ENCODE data around the gene CMTM3. TPM values are rescaled to one million over a fixed set of nuclear protein-coding genes. Genes with fewer than 3 reads are reported as not detected.

Gene CMTM3
- polyA plus RNA-seq, 1 of the 3 experiments (the other 2 are of a cell fraction) = 69.4 TPM

DNA sequence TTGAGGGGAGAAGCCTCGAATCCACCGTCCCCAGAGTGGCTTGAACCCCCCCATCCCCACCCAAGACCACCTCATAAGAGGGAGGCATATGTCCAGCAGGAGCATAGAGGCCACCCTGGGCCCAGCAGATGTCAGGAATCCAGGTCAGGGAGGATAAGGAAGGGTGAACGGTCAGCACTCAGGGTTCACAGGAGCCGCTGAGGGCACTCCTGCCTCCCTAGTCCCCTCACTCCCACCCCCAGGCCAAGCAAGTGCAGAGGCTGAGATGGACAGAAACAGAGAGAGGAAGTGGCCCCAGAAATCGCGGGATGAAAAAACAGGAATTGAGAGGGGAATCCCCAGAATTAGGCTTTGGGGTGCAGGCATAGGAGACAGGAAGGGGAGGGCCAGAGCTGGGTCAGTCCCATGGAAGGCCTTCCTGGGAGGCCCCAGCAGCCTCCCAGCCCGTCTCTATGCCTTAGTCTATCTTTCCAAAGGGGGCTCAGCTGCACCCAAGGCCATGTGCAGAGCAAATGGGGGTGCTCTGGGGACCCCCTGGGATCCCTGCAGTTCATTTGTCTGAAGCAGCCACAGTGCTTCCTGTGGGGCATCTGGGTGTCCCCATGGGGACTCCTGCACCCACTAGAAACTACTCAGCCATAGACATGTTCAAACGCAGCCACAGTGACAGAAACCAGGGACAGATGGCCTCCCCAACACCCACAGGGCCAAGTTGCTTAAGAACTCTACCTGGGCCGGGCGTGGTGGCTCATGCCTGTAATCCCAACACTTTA lies 1.7 kb downstream of the CMTM3 start:
- ChIA-PET POLR2A (no interaction called here), CTCF (interaction anchor here (0.6 to 6.5 kb wide), 7 partner anchors 18 to 262 kb away, joined by 3 to 68 read pairs (median 10); no protein-coding TSS in a partner anchor)
- Histone ChIP-seq H3K27me3 (ENCODE audit: insufficient read depth) (no peaks in the 10 kb centered on the region), H3F3A (replicated peaks; ENCODE audit: insufficient read depth) (peaks cover 16% of the 10 kb centered on the region), H3K4me2 (peak overlapping the region; percentile 96), H3K9me2 (no peaks in the 10 kb centered on the region), H3K36me3 (replicated peaks in 1 of 2; ENCODE audit: control insufficient read depth in 1 of 2, insufficient read depth in 2 of 2, low read length in 1 of 2) (peaks cover 17% of the 10 kb centered on the region in 2 experiments), H3K4me3 (ENCODE audit: low read depth in 2 of 2, low read length in 1 of 2) (peak overlapping the region; percentile 67 to 81), H2AFZ (ENCODE audit: low read depth) (no peak overlapping the region), H3K9ac (peak overlapping the region; percentile 94), H4K20me1 (ENCODE audit: insufficient read depth) (peaks cover 24% of the 10 kb centered on the region; the same call in 1 of the 2 replicates), H3K79me2 (ENCODE audit: insufficient read depth) (peaks cover 58% of the 10 kb centered on the region), H3K4me1 (ENCODE audit: control insufficient read depth in 1 of 2, insufficient read depth in 2 of 2, low read depth in 1 of 2, low read length in 1 of 2) (peaks cover 8 to 19% of the 10 kb centered on the region in 2 experiments; a peak in 3 of 4 replicates), H3K9me3 (no peaks in the 10 kb centered on the region), H3K27ac (ENCODE audit: low read depth in 2 of 2, low read length in 1 of 2) (peak overlapping the region in 1 of 2 experiments; percentile 64; a peak in 2 of 4 replicates)
- no peak for TF ChIP-seq FOSL2 (IDR thresholded peaks at IDR 0.05; ENCODE audit: borderline replicate concordance, low read depth)
- TF ChIP-seq RAD21 (IDR thresholded peaks at IDR 0.05; ENCODE audit: low read length) = no peak
- TF ChIP-seq, protein P1, sequence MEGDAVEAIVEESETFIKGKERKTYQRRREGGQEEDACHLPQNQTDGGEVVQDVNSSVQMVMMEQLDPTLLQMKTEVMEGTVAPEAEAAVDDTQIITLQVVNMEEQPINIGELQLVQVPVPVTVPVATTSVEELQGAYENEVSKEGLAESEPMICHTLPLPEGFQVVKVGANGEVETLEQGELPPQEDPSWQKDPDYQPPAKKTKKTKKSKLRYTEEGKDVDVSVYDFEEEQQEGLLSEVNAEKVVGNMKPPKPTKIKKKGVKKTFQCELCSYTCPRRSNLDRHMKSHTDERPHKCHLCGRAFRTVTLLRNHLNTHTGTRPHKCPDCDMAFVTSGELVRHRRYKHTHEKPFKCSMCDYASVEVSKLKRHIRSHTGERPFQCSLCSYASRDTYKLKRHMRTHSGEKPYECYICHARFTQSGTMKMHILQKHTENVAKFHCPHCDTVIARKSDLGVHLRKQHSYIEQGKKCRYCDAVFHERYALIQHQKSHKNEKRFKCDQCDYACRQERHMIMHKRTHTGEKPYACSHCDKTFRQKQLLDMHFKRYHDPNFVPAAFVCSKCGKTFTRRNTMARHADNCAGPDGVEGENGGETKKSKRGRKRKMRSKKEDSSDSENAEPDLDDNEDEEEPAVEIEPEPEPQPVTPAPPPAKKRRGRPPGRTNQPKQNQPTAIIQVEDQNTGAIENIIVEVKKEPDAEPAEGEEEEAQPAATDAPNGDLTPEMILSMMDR (IDR thresholded peaks at IDR 0.05) = no peak
- no peak for TF ChIP-seq GABPA (IDR thresholded peaks at IDR 0.05; ENCODE audit: low read depth)
- WGBS (ENCODE audit: low lambda C conversion rate) = 82% methylated on average over 9 of the region's 10 CpGs
- DNase-seq = no peak

DNA sequence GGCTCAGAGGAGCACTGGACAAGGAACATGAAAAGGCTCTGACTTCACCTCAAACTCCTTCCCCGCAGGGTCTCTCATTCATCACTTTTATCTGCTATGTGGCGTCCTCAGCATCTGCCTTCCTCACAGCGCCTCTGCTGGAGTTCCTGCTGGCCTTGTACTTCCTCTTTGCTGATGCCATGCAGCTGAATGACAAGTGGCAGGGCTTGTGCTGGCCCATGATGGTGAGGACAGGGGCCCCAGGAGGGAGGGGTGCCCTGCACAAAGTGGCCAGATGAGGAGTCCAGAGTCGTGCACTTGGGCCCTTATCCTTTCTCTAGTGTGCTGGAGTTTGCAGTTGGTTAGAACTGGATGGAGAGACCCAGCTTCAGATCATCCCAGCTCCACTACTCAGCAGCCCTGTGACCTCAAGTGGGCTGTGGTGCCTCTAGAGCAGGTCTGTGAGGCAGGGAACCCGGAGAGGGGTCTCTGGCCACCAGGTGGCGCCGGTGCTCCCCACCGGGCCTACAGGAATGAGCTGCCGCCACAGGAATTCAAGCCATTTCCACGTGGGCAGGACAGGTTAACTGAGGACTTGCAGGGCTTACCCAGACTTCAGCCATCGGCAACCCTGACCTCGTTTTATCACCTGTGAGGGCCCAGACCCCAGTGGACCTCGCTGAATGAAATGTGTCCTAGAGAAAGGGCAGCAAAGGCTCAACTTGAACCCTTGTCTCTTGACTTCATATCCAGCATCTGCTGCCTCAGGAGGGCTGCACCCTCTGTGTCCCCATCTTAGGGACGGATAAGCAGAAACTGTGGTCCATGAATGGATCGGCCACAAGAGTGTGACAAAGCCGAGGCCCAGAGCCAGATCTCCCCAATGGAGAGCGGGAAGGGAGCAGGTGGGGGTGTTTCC lies 4.0 kb downstream of the CMTM3 start:
- Histone ChIP-seq H3K4me1 (ENCODE audit: control insufficient read depth in 1 of 2, insufficient read depth in 2 of 2, low read depth in 1 of 2, low read length in 1 of 2) (peaks cover 7 to 19% of the 10 kb centered on the region in 2 experiments; a peak in 3 of 4 replicates), H4K20me1 (ENCODE audit: insufficient read depth) (peaks cover 24% of the 10 kb centered on the region; the same call in 1 of the 2 replicates), H3K9me3 (no peaks in the 10 kb centered on the region), H3K27me3 (ENCODE audit: insufficient read depth) (no peaks in the 10 kb centered on the region), H3K36me3 (replicated peaks in 1 of 2; ENCODE audit: control insufficient read depth in 1 of 2, insufficient read depth in 2 of 2, low read length in 1 of 2) (peaks cover 22 to 39% of the 10 kb centered on the region in 2 experiments), H3F3A (replicated peaks; ENCODE audit: insufficient read depth) (peaks cover 14% of the 10 kb centered on the region), H3K4me3 (ENCODE audit: low read depth in 2 of 2, low read length in 1 of 2) (no peak overlapping the region; a peak in 1 of 4 replicates), H3K9ac (no peak overlapping the region), H3K79me2 (ENCODE audit: insufficient read depth) (peaks cover 58% of the 10 kb centered on the region), H3K9me2 (no peaks in the 10 kb centered on the region), H2AFZ (ENCODE audit: low read depth) (no peak overlapping the region), H3K27ac (ENCODE audit: low read depth in 2 of 2, low read length in 1 of 2) (peak overlapping the region; percentile 36 to 38; a peak in 3 of 4 replicates), H3K4me2 (peak overlapping the region; percentile 38; the same call in 1 of the 2 replicates)
- DNase-seq = peak; percentile 94
- CTCF ChIA-PET = interaction anchor here (0.5 to 6.5 kb wide), 56 partner anchors 10 to 800 kb away, joined by 3 to 68 read pairs (median 5); partner anchors contain the start of genes CKLF, CMTM2 and NAE1
- POLR2A ChIA-PET = interaction anchor here (1.0 to 1.3 kb wide), 2 partner anchors 52 to 272 kb away, joined by 4 to 5 read pairs; partner anchors contain the start of gene PDP2
- 42% methylated on average over 16 of the region's 17 CpGs for WGBS (ENCODE audit: low lambda C conversion rate)
- TF ChIP-seq CHD2 (IDR thresholded peaks at IDR 0.05; ENCODE audit: low read length, partially characterized antibody) (peak; percentile 28), EZH2phosphoT487 (IDR thresholded peaks at IDR 0.05; ENCODE audit: borderline replicate concordance, low read depth) (no peak), NFIC (IDR thresholded peaks at IDR 0.05; ENCODE audit: borderline replicate concordance) (no peak), TCF12 (IDR thresholded peaks at IDR 0.05) (peak; percentile 51; the same call in 1 of the 2 replicates), YY1 (IDR thresholded peaks at IDR 0.05; ENCODE audit: low read depth) (no peak), SMC3 (IDR thresholded peaks at IDR 0.05; ENCODE audit: low read depth, low read length) (peak; percentile 82), EP300 (IDR thresholded peaks at IDR 0.05; ENCODE audit: borderline replicate concordance in 1 of 2, low read depth in 1 of 2, low read length in 1 of 2) (no peak), NRF1 (IDR thresholded peaks at IDR 0.05; ENCODE audit: low read depth, low read length) (no peak)
- TF ChIP-seq, protein P2, sequence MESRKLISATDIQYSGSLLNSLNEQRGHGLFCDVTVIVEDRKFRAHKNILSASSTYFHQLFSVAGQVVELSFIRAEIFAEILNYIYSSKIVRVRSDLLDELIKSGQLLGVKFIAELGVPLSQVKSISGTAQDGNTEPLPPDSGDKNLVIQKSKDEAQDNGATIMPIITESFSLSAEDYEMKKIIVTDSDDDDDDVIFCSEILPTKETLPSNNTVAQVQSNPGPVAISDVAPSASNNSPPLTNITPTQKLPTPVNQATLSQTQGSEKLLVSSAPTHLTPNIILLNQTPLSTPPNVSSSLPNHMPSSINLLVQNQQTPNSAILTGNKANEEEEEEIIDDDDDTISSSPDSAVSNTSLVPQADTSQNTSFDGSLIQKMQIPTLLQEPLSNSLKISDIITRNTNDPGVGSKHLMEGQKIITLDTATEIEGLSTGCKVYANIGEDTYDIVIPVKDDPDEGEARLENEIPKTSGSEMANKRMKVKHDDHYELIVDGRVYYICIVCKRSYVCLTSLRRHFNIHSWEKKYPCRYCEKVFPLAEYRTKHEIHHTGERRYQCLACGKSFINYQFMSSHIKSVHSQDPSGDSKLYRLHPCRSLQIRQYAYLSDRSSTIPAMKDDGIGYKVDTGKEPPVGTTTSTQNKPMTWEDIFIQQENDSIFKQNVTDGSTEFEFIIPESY (IDR thresholded peaks at IDR 0.05; ENCODE audit: borderline replicate concordance, low read depth) = no peak
- TF ChIP-seq, protein P3, sequence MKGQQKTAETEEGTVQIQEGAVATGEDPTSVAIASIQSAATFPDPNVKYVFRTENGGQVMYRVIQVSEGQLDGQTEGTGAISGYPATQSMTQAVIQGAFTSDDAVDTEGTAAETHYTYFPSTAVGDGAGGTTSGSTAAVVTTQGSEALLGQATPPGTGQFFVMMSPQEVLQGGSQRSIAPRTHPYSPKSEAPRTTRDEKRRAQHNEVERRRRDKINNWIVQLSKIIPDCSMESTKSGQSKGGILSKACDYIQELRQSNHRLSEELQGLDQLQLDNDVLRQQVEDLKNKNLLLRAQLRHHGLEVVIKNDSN (IDR thresholded peaks at IDR 0.05; ENCODE audit: borderline replicate concordance, low read depth) = peak; percentile 59; the same call in 1 of the 2 replicates

Measured in SK-N-SH (cell line).